T-cell (primary cell): Measurements from ENCODE around the gene ATP10A. TPM values are rescaled to one million over a fixed set of nuclear protein-coding genes. Genes with fewer than 3 reads are reported as not detected.
"Not testable (repeated sequence)": the region's sequence is repeated elsewhere in the genome, so short reads cannot be mapped to it uniquely, and the experiment has no call there.

Source experiments
- ATAC-seq, 4 experiments: fragments of 200-7000 bp in 3 of 4; fragments of 150-1000 bp in 1 of 4; cut with Tn5 transposase; replicated peaks in 1 of 4; 1 replicate in 3 of 4; 2 replicates in 1 of 4; pipeline ENCODE4 v1.10.0; 2021; ENCODE audit warnings: moderate library complexity in 3 of 4, mild to moderate bottlenecking in 2 of 4, moderate number of reproducible peaks in 1 of 4
- CTCF ChIA-PET, 2 donors: fragments of 300-600 bp; sonication (Branson Sonifier 250); formaldehyde crosslinking; loops; one replicate each; lab custom pipeline; 2022; ENCODE audit warnings: antibody characterized with exemption in 2 of 2; lab: Charles Lee
- POLR2A ChIA-PET, 2 donors: fragments of 300-600 bp; sonication (Branson Sonifier 250); formaldehyde crosslinking; loops; one replicate each; lab custom pipeline; 2022; ENCODE audit warnings: antibody characterized with exemption in 2 of 2; lab: Charles Lee
- DNase-seq, 35 experiments: peaks; one replicate each; pipeline versions ENCODE4 v3.0.0 to v3.0.0-alpha.2; 2013 to 2023
- H3K27ac ChIP-seq: one replicate; pipeline ENCODE4 v1.5.1; 2013; ENCODE audit warnings: low read length
- H3K27me3 ChIP-seq, 2 experiments: replicated peaks in 1 of 2; 1 replicate in 1 of 2; 2 replicates in 1 of 2; pipeline versions ENCODE4 v1.6.1 to v1.7.0; 2013; ENCODE audit warnings: low read length in 1 of 2, mixed read lengths in 1 of 2; ENCODE audit not compliant: control insufficient read depth in 2 of 2, insufficient read depth in 2 of 2; ENCODE audit errors: extremely low read depth in 1 of 2
- H3K36me3 ChIP-seq, 2 donors: 1 replicate in 1 of 2; 2 replicates in 1 of 2; pipeline versions ENCODE4 v1.6.1 to v1.7.0; 2013; ENCODE audit warnings: low read length in 1 of 2; ENCODE audit not compliant: control insufficient read depth in 2 of 2, insufficient read depth in 1 of 2; ENCODE audit errors: extremely low read depth in 1 of 2
- H3K4me1 ChIP-seq, 2 experiments: 1 replicate in 1 of 2; 2 replicates in 1 of 2; pipeline versions ENCODE4 v1.6.1 to v1.7.0; 2013; ENCODE audit warnings: low read length in 2 of 2, mixed read lengths in 1 of 2; ENCODE audit not compliant: insufficient read depth in 2 of 2, control insufficient read depth in 1 of 2; ENCODE audit errors: extremely low read depth in 1 of 2
- H3K4me3 ChIP-seq, 2 donors: 1 replicate in 1 of 2; 2 replicates in 1 of 2; pipeline versions ENCODE4 v1.5.1 to v1.7.0; 2013; ENCODE audit warnings: mild to moderate bottlenecking in 2 of 2, low read length in 1 of 2, moderate library complexity in 1 of 2; ENCODE audit not compliant: control insufficient read depth in 1 of 2; ENCODE audit errors: extremely low read depth in 1 of 2
- H3K9me3 ChIP-seq: 2 replicates; pipeline ENCODE4 v1.7.0; 2013
- H3K27ac Mint-ChIP-seq, 2 donors: one replicate each; pipeline ENCODE4 v1.8.0; 2020 to 2021; ENCODE audit warnings: mild to moderate bottlenecking in 2 of 2, mixed read lengths in 2 of 2
- H3K27me3 Mint-ChIP-seq, 2 donors: one replicate each; pipeline ENCODE4 v1.8.0; 2021 to 2022; ENCODE audit warnings: mixed read lengths in 2 of 2
- H3K36me3 Mint-ChIP-seq: one replicate; pipeline ENCODE4 v1.8.0; 2021; ENCODE audit warnings: mixed read lengths
- H3K4me1 Mint-ChIP-seq, 3 donors: one replicate each; pipeline ENCODE4 v1.8.0; 2020 to 2022; ENCODE audit warnings: mixed read lengths in 3 of 3, mild to moderate bottlenecking in 1 of 3
- H3K4me3 Mint-ChIP-seq, 3 donors: one replicate each; pipeline ENCODE4 v1.8.0; 2020 to 2022; ENCODE audit warnings: mild to moderate bottlenecking in 3 of 3, mixed read lengths in 3 of 3, moderate library complexity in 3 of 3
- H3K9me3 Mint-ChIP-seq, 3 donors: one replicate each; pipeline ENCODE4 v1.8.0; 2020 to 2022; ENCODE audit warnings: mixed read lengths in 3 of 3
- WGBS: methylation state at CpG from one replicate; pipeline ENCODE4 v1.1.5; 2013; ENCODE audit warnings: missing lambda C conversion rate; ENCODE audit not compliant: insufficient coverage; 5-methylcytosine and 5-hydroxymethylcytosine counted together
- total RNA-seq, 35 experiments: library from RNA in 6 of 35; stranded (reverse) in 6 of 35; fragments of 120-200 nt in 1 of 35; gene quantifications; one replicate each; pipeline versions ENCODE4 v1.2.1 to v1.2.4 and lab custom pipeline; 2013 to 2026

The ATP10A gene
- total RNA-seq, 5 donors from 2014 or later (not counting 1 experiment from before 2014, with no cell fraction given): 37.3 to 65.5 (median 53.4) TPM

- no peak for ATAC-seq
- H3K9me3 Mint-ChIP-seq: no peaks in the 10 kb centered on the region
- Histone ChIP-seq H3K36me3 (no peaks in the 10 kb centered on the region), H3K9me3 (no peaks in the 10 kb centered on the region), H3K4me3 (no peak overlapping the region), H3K4me1 (no peaks in the 10 kb centered on the region), H3K27me3 (peaks cover 0 to 2% of the 10 kb centered on the region in 2 experiments), H3K27ac (no peak overlapping the region)
- ChIA-PET CTCF (interaction anchor here in 1 of 2 donors (0.6 kb wide), 1 partner anchor 790 kb away, joined by 7 read pairs; no protein-coding TSS in a partner anchor), POLR2A (no interaction called here)
- H3K27me3 Mint-ChIP-seq: peaks cover 36% of the 10 kb centered on the region in 2 donors
- WGBS: 74% methylated on average over 2 of the region's 3 CpGs
- H3K36me3 Mint-ChIP-seq: no peaks in the 10 kb centered on the region
- peaks cover 0 to 8% (median 4%) of the 10 kb centered on the region in 3 donors for H3K4me1 Mint-ChIP-seq
- no peak overlapping the region for H3K4me3 Mint-ChIP-seq
- no peak for DNase-seq
- no peak overlapping the region for H3K27ac Mint-ChIP-seq
Measured at GRCh38 chr15:25641361-25641760, 221.8 kb downstream of the ATP10A start.

DNA sequence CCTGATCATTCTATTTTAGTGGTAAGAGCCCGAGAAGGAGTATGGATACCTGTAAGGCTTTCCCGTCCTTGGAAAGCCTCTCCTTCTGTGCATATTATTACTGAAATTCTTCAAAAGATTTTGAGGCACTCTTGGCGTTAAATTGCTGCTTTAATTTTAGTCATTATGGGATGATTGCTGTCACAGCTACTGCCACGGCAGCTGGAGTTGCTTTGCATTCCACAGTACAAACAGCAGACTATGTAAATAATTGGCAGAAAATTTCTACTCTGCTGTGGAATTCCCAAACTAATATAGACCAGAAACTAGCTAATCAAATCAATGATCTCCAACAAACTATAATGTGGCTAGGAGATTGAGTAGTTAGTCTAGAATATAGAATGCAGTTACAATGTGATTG is 222.2 kb downstream of the ATP10A start:
- H3K27me3 ChIP-seq, H3K4me1 ChIP-seq, DNase-seq, H3K4me1 Mint-ChIP-seq, H3K9me3 Mint-ChIP-seq, H3K4me3 ChIP-seq, H3K9me3 ChIP-seq, ATAC-seq, H3K4me3 Mint-ChIP-seq, POLR2A ChIA-PET, H3K27ac Mint-ChIP-seq, H3K27ac ChIP-seq, H3K36me3 Mint-ChIP-seq, H3K36me3 ChIP-seq: not testable (repeated sequence)
- H3K27me3 Mint-ChIP-seq: peaks cover 34 to 36% of the 10 kb centered on the region in 2 donors
- WGBS: no CpG with 5 or more reads among the region's 4 CpGs
- CTCF ChIA-PET: interaction anchor here in 1 of 2 donors (0.6 kb wide), 1 partner anchor 790 kb away, joined by 7 read pairs; no protein-coding TSS in a partner anchor

DNA sequence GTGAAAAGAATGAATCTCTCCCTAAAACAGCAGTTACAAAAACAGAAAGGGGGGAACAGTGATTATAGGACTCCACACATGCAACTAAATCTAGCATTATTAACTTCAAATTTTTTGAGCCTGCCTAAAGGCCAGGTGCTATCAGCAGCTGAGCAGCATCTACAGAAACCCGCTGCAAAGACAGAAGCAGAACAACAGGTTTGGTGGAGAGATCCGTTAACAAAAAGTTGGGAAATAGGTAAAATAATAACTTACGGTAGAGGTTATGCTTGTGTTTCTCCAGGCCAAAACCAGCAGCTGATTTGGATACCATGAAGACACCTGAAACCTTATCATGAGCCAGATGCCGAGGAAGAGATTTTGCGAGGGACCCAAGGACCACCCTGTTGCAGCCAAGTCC is 222.7 kb downstream of the ATP10A start:
- 90% methylated on average over 3 of the region's 5 CpGs for WGBS

GRCh38 chr15:25636486-25636885 is 226.6 kb downstream of the ATP10A start:
- DNase-seq, H3K9me3 Mint-ChIP-seq, H3K4me1 ChIP-seq, H3K4me1 Mint-ChIP-seq, H3K4me3 ChIP-seq, H3K4me3 Mint-ChIP-seq, H3K27me3 ChIP-seq, ATAC-seq, POLR2A ChIA-PET, H3K27ac ChIP-seq, H3K36me3 ChIP-seq, H3K9me3 ChIP-seq, H3K27ac Mint-ChIP-seq, H3K36me3 Mint-ChIP-seq: not testable (repeated sequence)
- CTCF ChIA-PET: interaction anchor here in 1 of 2 donors (0.8 kb wide), 1 partner anchor 969 kb away, joined by 3 read pairs; no protein-coding TSS in a partner anchor
- peaks cover 12 to 30% of the 10 kb centered on the region in 2 donors for H3K27me3 Mint-ChIP-seq
- 82% methylated on average over 9 of the region's 9 CpGs for whole genome bisulfite sequencing

More for the DNA sequence above, 222.7 kb downstream of the ATP10A start:
- Histone ChIP-seq H3K36me3 (no peaks in the 10 kb centered on the region), H3K27ac (no peak overlapping the region), H3K27me3 (peaks cover 0 to 6% of the 10 kb centered on the region in 2 experiments), H3K4me3 (no peak overlapping the region), H3K4me1 (no peaks in the 10 kb centered on the region), H3K9me3 (no peaks in the 10 kb centered on the region)
- DNase-seq: no peak
- POLR2A ChIA-PET: no interaction called here
- Mint-ChIP-seq H3K4me3 (no peak overlapping the region), H3K4me1 (peaks cover 0 to 8% (median 4%) of the 10 kb centered on the region in 3 donors), H3K27ac (no peak overlapping the region), H3K9me3 (no peaks in the 10 kb centered on the region), H3K36me3 (no peaks in the 10 kb centered on the region), H3K27me3 (peaks cover 30 to 36% of the 10 kb centered on the region in 2 donors)
- ATAC-seq: no peak
- CTCF ChIA-PET: interaction anchor here in 1 of 2 donors (0.6 kb wide), 1 partner anchor 789 kb away, joined by 7 read pairs; no protein-coding TSS in a partner anchor

DNA sequence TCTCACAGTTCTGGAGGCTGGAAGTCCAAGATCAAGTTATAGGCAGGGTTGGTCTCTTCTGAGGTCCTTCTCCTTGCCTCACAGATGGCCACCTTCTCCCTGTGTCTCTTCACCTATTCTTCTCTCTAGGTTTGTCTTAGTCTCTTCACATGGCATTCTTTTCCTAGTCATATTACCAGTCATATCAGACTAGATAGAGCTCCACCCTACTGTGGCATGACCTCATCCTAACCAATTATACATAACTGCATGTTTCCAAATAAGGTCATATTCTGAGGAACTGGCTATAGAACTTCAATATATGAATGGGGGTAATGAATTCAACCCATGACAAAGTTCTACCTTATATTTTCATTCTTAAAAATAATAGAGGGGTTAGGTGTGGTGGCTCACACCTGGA is 227.9 kb downstream of the ATP10A start:
- H3K36me3 Mint-ChIP-seq: no peaks in the 10 kb centered on the region
- CTCF ChIA-PET: no interaction called here
- Histone ChIP-seq H3K27ac (no peak overlapping the region), H3K9me3 (no peaks in the 10 kb centered on the region), H3K4me3 (no peak overlapping the region), H3K27me3 (peaks cover 0 to 12% of the 10 kb centered on the region in 2 experiments), H3K4me1 (no peaks in the 10 kb centered on the region), H3K36me3 (no peaks in the 10 kb centered on the region)
- ATAC-seq (no peak), DNase-seq (no peak)
- H3K4me3 Mint-ChIP-seq: no peak overlapping the region
- H3K27me3 Mint-ChIP-seq: peaks cover 6 to 20% of the 10 kb centered on the region in 2 donors
- POLR2A ChIA-PET: no interaction called here
- no peaks in the 10 kb centered on the region for H3K4me1 Mint-ChIP-seq
- no peaks in the 10 kb centered on the region for H3K9me3 Mint-ChIP-seq
- no peak overlapping the region for H3K27ac Mint-ChIP-seq

DNA sequence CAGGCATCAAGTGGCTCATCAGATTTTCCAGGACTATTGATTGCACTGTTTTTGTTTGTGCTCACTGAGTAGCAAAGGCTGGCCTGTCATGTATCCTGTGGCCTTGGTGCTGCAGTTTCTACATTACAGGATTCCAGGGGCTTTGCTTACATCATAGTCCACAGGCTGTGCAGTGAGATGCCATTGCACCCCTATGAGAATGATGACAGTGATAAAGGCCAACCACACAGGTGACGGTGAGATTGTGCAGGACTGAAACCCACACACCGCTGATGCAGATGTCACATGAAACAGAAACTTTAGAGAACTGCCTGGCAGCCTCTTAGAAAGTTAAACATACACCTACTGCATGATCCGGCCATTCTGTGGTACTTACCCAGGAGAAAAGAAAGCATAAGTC is 229.3 kb downstream of the ATP10A start:
- Histone ChIP-seq H3K36me3 (no peaks in the 10 kb centered on the region), H3K27me3 (peaks cover 0 to 14% of the 10 kb centered on the region in 2 experiments), H3K4me3 (no peak overlapping the region), H3K4me1 (no peaks in the 10 kb centered on the region), H3K9me3 (no peaks in the 10 kb centered on the region), H3K27ac (no peak overlapping the region)
- Mint-ChIP-seq H3K27ac (no peak overlapping the region), H3K4me3 (no peak overlapping the region), H3K36me3 (no peaks in the 10 kb centered on the region), H3K4me1 (no peaks in the 10 kb centered on the region), H3K9me3 (peaks cover 0 to 2% (median 0%) of the 10 kb centered on the region in 3 donors), H3K27me3 (peaks cover 5 to 21% of the 10 kb centered on the region in 2 donors)
- WGBS: 86% methylated on average over 2 of the region's 3 CpGs
- ATAC-seq (no peak), DNase-seq (no peak)
- POLR2A ChIA-PET: no interaction called here
- CTCF ChIA-PET: no interaction called here
